ENCODE data around the gene SLC8A2. TPM values are rescaled to one million over a fixed set of nuclear protein-coding genes. Genes with fewer than 3 reads are reported as not detected.
"Not testable (repeated sequence)": the region's sequence is repeated elsewhere in the genome, so short reads cannot be mapped to it uniquely, and the experiment has no call there.

SLC8A2 gene
- polyA plus RNA-seq, 10 donors: 0.05 to 0.45 (median 0.18) TPM

DNA sequence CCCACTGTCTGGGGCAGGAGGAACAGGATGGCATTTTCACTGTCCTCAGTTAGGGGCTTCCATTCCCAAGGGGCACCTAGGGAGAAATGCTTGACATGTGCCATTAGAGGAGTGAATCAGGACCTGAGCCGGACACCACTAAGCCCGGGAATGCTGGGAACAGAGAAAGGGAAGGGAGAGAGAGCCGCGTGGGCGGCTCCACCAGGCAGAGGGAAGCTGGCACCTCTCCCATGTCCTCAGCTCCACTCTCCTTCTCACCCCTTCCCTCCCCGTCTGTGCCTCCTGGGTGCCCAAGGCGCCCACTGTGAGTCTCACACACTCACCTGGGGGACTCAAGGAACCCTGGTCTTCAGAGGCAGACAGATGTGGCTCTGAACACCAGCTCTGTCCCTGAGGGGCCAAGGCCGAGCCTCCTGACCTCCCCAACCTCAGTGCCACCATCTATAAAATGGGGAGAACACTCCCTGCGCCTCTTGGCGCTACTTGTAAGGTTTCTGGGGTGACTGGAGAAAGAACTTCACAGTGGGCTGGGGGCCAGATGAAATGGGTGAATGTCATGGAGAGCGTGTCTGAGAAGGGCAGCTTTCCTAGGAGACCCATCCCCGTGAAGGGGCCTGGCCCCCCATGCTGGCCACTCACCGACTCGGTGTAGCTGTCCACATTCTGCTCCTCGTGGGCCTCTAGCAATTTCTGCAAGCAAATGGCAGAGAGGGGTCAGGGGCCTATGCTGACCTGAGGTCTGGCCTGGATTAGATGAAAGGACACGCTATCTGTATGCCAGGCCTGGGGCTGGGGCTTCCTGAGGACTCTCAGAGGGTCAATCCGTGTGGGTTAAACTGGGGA, 17.6 kb upstream of the SLC8A2 start:
- DNase-seq: no peak

DNA sequence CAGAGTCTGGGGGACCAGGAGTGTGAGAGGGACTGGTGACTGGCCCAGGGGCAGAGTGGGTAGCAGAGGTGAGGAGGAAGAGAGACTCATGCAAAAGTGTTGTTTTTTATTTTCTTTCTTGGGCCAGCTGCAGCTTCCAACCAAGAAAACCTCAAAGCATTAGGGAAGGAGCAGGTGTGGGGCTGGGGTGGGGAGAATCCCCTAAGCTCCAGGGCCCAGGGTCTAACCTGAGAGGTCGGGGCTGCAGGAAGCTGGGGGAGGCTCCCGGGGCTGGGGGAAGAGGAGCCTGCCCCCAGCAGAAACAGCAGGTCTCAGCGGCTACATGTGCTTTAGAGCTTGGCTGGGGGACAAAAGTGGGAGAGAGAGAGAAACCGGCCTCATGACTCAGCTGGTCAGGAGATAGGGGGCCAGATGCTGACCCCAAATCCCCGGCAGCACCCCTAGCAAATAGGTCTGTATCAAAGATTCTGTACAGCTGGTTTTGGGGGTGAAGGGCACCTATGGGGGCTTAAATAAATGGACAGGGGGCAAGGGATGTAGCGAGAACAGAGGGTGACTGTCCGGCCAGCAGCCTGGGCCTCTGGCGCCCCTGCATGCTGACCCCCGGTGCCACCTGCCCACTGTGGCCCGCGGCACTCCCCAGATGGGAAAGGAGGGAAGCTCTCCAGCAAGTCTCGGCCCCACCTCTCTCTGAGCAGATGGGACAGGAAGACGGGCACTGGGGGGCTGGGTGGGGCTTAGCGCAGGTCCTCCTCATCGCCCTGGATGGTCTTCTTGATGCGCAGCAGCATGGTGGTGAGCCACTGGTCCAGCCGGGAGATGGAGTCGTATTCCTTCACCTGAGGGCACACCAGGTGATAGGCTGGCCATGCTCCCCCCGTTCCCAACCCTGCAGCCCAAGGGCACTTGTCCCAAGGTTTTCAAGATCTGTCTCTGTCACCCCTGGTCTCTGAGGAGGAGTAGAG, 16.1 kb upstream of the SLC8A2 start:
- DNase-seq: no peak

DNA sequence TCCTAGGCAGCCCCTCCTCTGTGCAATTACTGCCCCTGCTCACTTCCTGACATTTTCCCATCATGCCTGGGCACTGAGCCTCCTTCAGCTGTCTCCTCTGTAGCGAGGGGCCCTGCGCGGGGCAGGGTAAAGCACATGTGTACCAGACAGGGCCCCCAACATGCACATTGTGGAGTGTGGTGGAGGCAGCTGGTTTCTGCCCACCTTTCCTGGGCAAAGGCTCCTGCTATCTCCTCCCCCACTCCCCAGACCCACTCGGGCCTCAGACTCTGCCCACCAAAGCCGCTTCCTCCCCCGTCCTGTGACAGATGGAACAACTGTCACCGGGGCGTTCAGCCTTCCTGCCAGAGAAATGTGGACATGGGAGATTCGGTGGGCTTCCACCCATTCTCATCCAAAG, 15.2 kb upstream of the SLC8A2 start:
- no peak for DNase-seq

DNA sequence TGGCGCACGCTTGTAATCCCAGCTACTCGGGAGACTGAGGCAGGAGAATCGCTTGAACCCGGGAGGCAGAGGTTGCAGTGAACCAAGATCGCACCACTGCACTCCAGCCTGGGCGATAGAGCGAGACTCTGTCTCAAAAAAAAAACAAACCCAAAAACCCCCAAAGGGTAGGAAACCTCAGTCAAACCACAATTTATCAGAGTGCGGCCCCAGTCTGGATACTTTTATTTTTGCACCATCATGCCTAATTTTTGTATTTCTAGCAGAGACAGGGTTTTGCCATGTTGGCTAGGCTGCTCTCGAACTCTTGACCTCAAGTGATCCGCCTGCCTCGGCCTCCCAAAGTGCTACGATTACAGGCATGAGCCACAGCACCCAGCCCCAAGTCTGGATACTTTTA, 14.5 kb upstream of the SLC8A2 start:
- not testable (repeated sequence) for DNase-seq

DNA sequence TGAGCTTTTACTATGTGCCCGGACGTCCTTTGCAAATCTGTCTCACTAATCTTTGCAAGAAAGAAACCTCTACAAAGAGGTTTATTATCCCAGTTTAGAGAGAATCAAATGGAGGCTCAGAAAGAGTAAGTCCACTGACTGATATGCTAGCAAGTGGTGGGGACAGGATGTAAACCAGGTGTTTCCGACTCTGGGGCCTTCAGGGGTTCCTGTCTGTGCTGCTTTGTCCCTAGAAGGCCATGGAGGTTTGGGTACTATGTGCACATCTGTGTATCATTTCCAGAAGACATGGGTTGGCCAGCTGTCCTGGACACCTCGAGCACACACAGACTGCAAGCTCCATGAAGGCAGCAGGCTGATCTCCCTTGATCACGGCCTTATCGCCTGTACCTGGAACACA, 13.5 kb upstream of the SLC8A2 start:
- DNase-seq: no peak

DNA sequence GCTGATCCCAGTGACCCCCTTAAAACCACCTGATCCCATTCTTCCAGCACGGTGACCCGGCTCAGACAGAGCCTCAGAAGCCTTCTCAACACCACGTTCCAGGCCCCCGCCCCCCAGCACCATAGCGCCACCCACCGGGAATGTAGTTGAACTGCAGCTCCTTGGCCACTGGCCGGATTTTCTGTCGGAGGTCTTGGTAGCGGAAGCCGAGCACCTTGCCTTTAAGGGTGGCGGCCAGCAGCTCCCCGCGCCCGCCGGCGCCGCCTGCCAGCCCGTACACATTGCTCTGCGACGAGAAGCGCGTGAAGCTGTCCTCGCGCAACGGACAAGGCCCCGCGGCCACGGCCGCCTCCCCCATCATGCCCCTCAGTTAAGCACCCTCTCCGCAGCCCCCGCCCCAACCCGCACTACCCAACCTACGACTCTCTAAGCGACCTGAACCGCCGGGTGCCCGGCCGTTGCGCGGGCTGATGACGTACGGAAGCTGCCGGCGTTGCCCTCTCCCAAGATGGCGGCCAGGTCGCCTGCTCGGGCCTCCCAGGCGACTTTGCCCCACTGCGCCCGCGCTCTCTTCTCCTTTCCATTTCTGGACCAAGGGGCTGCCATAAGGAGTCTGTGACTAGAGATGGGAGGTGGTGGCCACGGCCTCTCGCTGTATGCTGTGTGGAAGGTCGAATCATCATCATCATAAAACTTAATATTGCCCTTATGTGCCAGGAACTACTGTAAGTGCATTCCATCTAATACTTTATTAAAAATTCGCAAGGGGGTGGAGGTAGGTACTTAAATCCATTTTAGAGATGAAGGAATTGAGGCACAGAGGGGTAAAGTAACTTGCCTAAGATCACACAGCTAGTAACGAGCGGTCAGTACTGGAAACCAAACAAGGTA, 12.4 kb upstream of the SLC8A2 start, which contains the start of gene KPTN:
KPTN (minus strand) TSS at position 420 of the 891 bp plus-strand sequence; CDS start at position 361, 59 bp downstream.
- peak; percentile 88 to 97 (median 91) for DNase-seq

DNA sequence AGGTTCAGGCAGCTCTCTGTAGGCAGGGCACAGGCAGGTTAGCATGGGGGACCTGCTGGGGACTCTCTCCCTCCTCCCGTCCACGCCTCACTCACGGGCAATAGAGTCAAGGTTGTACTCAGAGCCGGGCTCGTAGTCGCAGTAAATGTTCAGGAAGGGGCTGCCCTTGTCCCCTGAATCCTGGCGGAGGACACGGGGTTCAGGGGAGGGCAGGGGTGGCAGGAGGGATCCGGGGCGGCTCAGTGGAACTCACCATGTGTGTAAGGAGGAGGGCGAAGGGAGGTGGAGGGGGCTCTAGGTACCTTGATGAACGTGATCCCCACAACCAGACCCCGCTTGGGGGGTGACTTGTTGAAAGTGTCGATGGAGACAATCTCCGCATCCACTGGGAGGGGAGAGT, 11.5 kb upstream of the SLC8A2 start:
- DNase-seq: no peak

DNA sequence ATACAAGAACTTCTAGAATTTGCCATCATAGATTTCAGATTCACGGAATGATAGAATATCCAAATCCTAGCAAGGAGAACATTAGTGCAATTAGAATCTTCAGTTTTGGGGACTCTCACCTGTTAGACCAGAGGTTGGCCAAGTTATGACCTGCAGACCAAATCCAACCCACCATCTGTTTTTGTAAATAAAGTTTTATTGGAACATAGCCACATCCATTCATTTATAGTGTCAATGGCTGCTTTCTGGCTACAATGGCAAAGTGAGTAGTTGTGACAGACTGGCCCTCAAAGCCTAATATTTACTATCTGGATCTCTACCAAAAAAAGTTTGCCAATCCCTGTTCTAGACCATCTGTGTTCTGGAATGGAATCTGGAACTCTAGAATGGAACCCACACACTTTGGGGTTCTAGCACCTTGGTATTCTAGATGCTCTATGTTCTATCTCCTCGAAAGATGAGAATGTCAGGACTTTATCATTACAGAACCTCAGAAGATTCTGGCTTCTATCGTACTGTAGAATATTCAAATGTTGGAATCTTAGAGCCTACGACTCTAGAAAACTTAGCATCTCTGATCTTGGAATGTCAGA, 9.9 kb upstream of the SLC8A2 start:
- DNase-seq: no peak

DNA sequence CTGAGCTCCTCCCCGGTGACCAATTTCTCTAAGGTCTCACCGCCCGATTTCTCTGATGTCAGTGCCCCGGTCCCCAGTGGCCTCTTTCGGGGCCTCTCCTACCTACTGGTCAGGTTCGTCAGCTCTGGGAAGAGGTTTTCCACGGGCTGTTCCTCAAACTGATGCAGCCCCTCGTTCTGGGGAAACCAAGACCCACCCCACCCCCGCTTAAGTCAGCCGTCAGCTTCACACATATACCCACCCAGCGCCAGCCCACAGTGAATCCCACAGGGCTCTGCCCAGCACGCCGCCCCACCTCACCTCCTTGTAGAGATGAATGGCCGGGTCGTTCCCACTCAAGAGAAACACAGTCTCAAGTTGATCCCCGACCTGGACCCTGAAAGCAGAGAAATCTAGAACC, 9.0 kb upstream of the SLC8A2 start:
- no peak for DNase-seq

DNA sequence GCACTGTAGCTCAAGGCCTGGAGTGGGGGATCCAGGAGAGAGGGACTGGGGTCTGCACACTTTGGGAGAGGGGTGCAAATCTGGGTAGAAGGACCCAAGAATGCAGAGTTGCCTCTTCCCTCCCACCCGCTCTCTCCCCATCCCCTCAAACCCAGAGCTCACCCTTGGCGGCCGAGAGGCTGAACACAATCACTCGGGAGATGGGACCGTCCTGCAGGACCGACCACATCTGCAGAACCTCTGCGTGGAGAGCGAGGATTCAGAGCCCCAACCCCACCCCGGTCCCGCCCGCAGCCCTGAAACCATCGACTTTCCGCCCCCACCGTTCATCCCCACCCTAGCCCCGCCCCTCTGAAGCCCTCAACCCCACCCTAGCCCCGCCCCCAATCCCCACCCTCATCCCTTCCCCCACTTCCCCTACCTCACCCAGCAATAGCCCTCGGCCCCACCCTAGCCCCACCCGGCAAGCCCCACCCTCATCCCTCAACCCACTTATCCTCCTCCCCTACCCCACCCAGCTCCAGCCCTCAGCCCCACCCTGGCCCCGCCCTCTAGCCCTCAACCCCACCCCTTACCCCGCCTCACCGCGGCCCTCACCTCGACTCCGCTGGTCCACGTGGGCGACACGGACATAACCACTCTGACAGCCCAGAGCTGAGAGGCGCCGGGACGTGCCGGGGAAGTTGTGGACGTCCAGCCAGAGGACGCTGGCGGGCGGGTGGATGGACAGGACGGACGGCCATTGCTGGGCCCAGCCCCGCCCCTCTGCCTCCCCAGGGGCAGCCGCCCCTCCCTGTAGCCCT, 8.2 kb upstream of the SLC8A2 start:
- DNase-seq: no peak

DNA sequence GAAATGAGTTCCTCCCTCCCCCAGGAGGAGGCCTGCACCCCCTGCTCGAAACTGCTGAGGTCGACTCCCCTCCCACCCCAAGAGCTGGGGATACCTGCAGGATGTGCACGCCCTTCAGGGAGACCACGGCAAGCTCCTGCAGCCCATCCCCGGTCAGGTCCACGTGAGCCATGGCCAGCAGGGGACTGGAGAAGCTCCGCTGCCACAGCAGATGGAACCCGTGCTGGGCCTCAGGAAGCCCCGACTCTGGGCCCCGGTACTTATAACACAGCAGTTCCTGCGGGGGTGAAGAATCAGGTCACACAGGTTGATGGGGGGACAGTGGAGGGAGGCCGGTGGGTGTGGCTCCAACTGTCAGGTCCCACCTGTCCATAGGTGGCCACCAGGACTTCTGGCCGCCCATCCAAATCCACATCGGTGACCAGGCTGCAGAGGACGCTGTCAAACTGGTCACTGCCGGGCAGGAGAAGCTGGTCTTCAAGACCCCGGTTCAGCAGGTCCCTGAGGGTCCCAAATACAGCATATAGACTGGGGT, 4.8 kb upstream of the SLC8A2 start:
- no peak for DNase-seq

DNA sequence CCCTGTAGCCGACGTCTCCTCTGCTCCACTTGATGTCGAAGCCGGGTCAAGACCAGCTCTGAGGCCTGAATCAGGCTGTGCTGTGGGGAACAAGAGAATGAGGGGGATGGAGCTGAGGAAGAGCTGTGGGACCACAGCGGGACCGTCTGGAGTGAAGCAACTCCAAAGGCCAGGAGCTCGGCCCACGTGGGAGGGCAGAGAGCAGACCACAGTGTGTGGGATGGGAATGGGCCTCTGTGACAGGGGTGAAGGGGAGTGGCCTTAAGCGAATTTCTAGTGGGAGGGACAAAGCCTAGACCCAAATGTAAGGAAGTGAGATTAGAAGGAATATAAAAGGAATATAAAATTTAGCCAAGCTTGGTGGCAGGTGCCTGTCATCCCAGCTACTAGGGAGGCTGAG, 3.8 kb upstream of the SLC8A2 start:
- no peak for DNase-seq

DNA sequence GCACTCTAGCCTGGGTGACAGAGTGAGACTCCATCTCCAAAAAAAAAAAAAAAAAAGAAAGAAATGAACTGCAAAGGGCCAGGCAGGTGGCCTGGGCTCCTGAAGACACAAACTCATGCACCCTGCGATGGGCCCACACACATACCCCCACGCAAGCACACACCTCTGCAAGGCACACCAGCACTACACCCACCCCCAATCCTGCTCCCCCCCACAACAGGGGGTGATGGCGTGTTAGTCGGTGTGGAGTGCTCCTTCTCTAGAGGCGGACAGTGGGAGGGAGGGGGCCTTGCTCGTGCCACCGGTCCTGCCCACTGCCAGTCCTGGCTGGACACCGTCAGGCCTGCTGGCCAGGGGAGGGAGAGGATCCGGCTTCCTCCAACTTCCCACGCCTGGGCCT, 1.6 kb upstream of the SLC8A2 start:
- DNase-seq: no peak

DNA sequence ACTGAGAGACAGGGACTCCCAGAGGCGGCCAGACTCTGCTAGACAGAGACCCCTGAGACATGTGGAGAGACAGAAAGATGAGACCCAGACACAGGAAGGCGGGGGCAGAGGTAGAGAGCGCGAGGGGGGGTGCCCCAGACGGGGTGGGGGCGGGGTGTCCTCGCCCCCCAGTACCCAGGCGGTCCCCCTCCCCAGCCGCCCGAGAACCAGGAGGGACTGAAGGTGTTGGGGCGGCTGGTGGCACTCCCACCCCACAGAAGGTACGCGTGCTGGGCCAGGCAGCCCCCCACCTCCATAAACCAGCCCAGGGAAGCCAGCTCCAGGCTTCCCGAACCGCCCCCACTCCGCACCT, 336 bp downstream of the SLC8A2 start:
- DNase-seq: no peak

DNA sequence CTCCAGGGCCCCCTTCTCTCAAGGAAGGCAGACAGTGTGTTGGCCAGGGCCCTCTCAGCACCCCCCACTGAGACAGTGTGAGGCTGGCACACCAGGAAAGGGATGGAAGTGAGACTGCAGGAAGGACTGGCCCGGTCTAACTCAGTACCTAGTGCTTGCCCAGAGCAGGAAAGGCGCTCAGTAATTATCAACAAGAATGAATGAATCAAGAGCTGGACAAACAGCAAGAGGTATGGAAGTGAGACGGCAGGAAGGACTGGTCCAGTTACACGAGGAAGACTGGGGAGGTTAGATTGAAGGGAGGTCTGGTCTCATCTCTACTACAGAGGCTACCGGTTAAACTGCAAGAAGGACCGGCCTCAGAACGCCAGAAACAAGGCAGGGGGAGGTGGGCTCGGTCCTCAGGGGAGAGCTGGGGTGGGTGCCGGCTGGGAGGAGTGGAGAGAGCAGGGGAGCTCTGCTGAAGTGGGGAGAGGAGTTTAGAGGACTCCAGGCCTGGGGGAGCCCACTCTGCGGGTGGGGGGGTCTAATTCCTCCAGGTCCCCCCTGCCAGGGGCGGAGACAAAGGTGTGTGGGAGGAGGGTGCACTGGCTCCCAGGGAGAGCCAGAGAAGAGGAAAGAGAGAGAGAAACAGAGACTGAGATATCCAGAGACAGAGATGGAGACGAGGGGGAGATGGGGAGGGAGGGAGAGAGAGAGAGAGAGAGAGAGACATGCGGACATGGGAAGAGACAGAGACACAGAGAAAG, 1.1 kb downstream of the SLC8A2 start:
- DNase-seq: no peak

DNA sequence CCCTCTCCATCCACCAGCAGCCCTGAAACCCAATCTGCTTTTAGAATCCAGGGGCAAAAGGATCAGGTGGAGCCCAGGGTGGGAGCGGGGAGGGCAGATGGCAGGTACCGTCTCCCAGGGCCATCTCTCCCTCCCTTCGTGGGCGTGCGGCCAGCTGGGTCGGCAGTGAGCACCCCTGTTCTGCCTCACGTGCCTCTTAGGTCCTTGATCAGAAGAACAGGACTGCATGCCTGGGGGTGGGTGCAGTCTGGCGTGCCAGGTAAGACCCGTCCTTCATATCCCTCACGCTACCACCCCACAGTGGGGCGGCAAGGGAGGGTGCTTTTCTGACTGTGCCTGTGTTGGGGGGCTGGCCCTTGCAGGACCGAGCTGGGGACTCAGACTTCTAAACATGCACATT, 2.0 kb downstream of the SLC8A2 start:
- no peak for DNase-seq

DNA sequence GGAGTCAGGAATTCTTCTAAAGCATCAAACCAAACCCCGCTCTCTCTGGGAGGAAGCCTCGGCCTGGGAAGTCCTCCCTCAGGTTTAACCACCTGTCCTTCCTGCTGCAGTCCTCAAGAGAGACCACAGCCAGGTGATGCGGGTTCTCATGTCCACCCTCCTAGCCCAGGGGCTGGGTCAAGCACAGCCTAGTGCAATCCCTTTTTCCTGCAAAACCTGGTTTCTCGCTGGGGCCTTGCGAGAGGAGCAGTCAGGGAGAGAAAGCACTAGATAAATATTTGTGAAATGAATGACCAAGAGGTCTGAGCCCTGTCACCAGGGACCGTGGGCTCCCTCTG, 2.4 kb downstream of the SLC8A2 start:
- no peak for DNase-seq

DNA sequence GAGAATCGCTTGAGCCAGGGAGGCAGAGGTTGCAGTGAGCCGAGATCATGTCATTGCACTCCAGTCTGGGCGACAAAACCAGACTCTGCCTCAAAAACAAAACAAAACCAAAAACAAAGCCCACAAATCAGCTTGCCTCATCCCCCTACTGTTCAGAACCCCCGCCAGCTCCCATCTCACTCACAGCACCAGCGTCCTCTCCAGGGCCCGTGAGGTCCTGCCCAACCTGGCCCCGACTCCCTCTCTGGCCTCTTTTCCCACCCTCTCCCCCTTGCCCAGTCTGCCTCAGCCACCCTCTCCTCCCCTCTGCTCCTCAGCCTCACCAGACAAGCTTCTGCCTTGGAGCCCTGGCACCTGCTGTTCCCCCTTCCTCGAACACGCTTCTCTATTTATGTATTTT, 3.8 kb downstream of the SLC8A2 start:
- no peak for DNase-seq

DNA sequence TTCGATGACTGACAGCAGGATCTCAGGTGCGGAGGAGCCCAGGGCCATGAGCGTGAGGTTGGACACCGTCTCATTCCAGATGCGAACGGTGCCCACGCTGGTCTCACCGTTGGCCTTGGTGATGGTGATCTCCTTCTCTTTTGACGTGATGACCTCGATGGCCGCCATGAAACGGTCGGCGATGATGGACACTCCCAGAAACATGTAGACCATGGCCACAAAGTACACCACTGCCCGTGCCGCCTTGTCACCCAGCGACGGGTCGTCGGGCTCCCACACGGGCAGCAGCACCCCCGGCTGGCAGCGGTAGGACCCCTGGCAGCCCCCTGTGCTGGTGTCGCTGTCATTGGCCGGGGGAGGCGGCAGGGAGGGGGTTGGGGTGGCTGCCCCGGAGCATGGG, 5.7 kb downstream of the SLC8A2 start:
- no peak for DNase-seq
